IPS-15b (cell line): ENCODE results near the gene YPEL4.
"Not testable (repeated sequence)": the region's sequence is repeated elsewhere in the genome, so short reads cannot be mapped to it uniquely, and the experiment has no call there.

Experiments
- H3K27me3 ChIP-seq: one replicate; pipeline ENCODE4 v1.6.1; 2013; ENCODE audit warnings: low read length; ENCODE audit not compliant: control insufficient read depth, insufficient read depth
- H3K36me3 ChIP-seq: one replicate; pipeline ENCODE4 v1.6.1; 2013; ENCODE audit warnings: low read length; ENCODE audit not compliant: control insufficient read depth, insufficient read depth
- H3K4me1 ChIP-seq: one replicate; pipeline ENCODE4 v1.6.1; 2013; ENCODE audit warnings: mild to moderate bottlenecking, low read length; ENCODE audit not compliant: control insufficient read depth, insufficient read depth
- H3K4me3 ChIP-seq: one replicate; pipeline ENCODE4 v1.5.1; 2013; ENCODE audit warnings: low read depth, low read length
- H3K9ac ChIP-seq: one replicate; pipeline ENCODE4 v1.6.1; 2013; ENCODE audit warnings: low read depth, mild to moderate bottlenecking, low read length
- H3K9me3 ChIP-seq: one replicate; pipeline ENCODE4 v1.6.1; 2013; ENCODE audit warnings: mild to moderate bottlenecking, low read length; ENCODE audit not compliant: control insufficient read depth, insufficient read depth

Gene YPEL4

DNA sequence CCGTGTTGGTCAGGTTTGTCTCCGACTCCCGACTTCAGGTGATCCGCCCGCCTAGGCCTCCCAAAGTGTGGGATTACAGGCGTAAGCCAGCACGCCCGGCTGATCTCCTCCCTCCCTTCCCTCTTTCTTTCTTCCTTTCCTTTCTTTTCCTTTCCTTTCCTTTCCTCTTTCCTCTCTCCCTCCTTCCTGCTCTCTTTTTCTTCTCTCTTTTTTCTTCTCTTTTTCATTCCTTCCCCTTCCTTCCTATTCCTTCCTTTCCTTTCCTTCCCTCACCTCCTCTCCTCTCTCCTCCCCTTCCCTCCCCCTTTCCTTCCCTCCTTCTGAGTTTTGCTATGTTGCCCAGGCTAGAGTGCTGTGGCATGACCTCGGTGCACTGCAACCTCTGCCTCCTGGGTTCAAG is 14.3 kb upstream of the YPEL4 start:
- no peaks in the 10 kb centered on the region for H3K27me3 ChIP-seq
- no peak overlapping the region for H3K9ac ChIP-seq
- peaks cover 9% of the 10 kb centered on the region for H3K36me3 ChIP-seq
- no peaks in the 10 kb centered on the region for H3K9me3 ChIP-seq
- no peaks in the 10 kb centered on the region for H3K4me1 ChIP-seq
- H3K4me3 ChIP-seq, result no peak overlapping the region

- no peaks in the 10 kb centered on the region for H3K27me3 ChIP-seq
- H3K9me3 ChIP-seq, result no peaks in the 10 kb centered on the region
- H3K4me3 ChIP-seq, result no peak overlapping the region
- H3K9ac ChIP-seq, result no peak overlapping the region
- peaks cover 9% of the 10 kb centered on the region for H3K36me3 ChIP-seq
- no peaks in the 10 kb centered on the region for H3K4me1 ChIP-seq
Observed at GRCh38 chr11:57662893-57663292, 13.2 kb upstream of the YPEL4 start.

DNA sequence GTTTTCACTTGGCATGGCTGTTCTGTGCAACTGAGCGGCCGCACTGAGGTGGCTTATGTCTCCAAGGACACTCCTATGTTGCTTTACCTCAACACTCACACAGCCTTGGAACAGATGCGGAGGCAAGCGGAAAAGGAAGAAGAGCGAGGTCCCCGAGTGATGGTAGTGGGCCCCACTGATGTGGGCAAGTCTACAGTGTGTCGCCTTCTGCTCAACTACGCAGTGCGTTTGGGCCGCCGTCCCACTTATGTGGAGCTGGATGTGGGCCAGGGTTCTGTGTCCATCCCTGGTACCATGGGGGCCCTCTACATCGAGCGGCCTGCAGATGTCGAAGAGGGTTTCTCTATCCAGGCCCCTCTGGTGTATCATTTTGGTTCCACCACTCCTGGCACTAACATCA is 10.0 kb upstream of the YPEL4 start:
- Histone ChIP-seq H3K4me3 (no peak overlapping the region), H3K9ac (no peak overlapping the region), H3K27me3 (no peaks in the 10 kb centered on the region), H3K9me3 (no peaks in the 10 kb centered on the region), H3K4me1 (no peaks in the 10 kb centered on the region), H3K36me3 (peaks cover 9% of the 10 kb centered on the region)

DNA sequence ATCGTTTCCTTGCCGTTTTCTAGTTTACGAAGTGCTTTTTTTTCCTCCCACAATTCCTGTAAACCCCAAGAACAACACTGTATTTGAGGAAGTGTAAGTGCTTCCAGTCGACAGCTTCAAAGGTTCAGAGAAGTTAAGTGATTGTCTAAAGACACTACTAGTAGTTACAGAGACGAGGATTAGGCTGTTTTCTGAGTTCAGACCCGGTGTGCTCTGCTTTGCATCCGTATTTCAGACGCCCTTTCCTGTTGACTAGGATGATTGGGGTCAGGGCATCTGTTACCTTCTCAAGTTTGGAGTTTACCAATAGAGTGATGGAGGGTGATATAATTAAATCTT is 8.3 kb upstream of the YPEL4 start:
- peak overlapping the region; percentile 47 for H3K9ac ChIP-seq
- no peaks in the 10 kb centered on the region for H3K27me3 ChIP-seq
- H3K36me3 ChIP-seq, result peaks cover 9% of the 10 kb centered on the region
- no peaks in the 10 kb centered on the region for H3K9me3 ChIP-seq
- peaks cover 2% of the 10 kb centered on the region for H3K4me1 ChIP-seq
- peak overlapping the region; percentile 80 for H3K4me3 ChIP-seq

GRCh38 chr11:57657194-57658022 is 7.7 kb upstream of the YPEL4 start, which contains the start of gene CLP1:
Gene CLP1, plus strand, starts transcription at chr11:57657762. Its CDS starts 1,715 bp downstream, at chr11:57659477.
- Histone ChIP-seq H3K4me3 (peak within 1 kb of the TSS; percentile 80), H3K9me3 (no peaks in the 10 kb centered on the region), H3K9ac (peak within 1 kb of the TSS; percentile 47), H3K36me3 (peaks cover 9% of the 10 kb centered on the region), H3K4me1 (peaks cover 3% of the 10 kb centered on the region), H3K27me3 (no peaks in the 10 kb centered on the region)

DNA sequence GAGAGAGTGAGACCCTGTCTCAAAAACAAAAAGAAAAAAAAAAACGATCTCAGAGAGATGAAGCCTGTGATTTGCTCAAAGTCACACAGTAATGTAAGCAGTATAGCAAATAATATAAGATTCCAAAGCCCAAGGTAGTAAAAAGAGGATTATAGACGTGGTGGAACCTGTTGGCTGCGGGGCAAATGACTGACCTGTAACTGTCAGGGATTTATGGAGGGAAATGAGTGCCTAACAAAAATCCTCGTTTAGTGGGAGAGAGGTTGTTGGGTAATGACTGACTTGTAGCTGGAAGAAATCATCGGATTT is 7.1 kb upstream of the YPEL4 start:
- peaks cover 3% of the 10 kb centered on the region for H3K4me1 ChIP-seq
- H3K4me3 ChIP-seq, result peak overlapping the region; percentile 80
- H3K36me3 ChIP-seq, result peaks cover 9% of the 10 kb centered on the region
- no peak overlapping the region for H3K9ac ChIP-seq
- H3K9me3 ChIP-seq, result no peaks in the 10 kb centered on the region
- no peaks in the 10 kb centered on the region for H3K27me3 ChIP-seq

DNA sequence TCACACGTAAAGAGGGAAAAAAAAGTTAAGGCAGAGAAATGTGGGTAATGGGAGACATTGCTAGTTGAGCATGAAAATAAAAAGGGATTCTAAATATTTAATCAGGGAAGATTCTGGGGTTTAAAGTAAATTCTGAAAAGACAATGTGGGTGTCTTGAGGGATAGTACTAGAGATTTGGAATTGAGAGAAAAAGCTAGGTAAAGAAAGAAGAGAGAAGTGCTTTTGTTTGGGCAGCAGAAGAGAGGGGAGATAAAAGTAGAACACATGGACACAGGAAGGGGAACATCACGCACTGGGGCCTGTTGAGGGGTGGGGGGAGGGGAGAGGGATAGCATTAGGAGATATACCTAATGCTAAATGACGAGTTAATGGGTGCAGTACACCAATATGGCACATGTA is 3.5 kb upstream of the YPEL4 start:
- Histone ChIP-seq H3K4me3 (no peak overlapping the region), H3K9ac (no peak overlapping the region)

DNA sequence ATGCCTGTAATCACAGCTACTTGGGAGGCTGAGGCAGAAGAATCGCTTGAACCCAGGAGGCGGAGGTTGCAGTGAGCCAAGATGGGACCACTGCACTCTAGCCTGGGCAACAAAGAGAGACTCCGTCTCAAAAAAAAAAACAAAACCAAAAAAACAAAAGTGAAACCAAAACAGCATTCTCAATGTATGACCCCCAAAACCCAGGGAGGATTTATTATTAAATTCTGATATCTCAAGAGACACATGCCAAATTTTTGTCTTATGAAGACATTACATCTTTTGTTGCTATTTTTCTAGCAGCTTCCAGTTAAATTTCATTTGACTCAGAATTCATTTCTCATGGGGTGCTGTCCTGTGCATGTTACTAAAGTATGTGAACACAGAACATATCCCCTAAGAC is 3.0 kb upstream of the YPEL4 start:
- H3K27me3 ChIP-seq, result no peaks in the 10 kb centered on the region
- no peaks in the 10 kb centered on the region for H3K36me3 ChIP-seq
- H3K4me3 ChIP-seq, result no peak overlapping the region
- H3K9ac ChIP-seq, result no peak overlapping the region
- H3K9me3 ChIP-seq, result no peaks in the 10 kb centered on the region
- peaks cover 24% of the 10 kb centered on the region for H3K4me1 ChIP-seq

More for the DNA sequence above, 3.5 kb upstream of the YPEL4 start:
- Histone ChIP-seq H3K27me3 (no peaks in the 10 kb centered on the region), H3K9me3 (no peaks in the 10 kb centered on the region), H3K36me3 (no peaks in the 10 kb centered on the region), H3K4me1 (peaks cover 22% of the 10 kb centered on the region)

DNA sequence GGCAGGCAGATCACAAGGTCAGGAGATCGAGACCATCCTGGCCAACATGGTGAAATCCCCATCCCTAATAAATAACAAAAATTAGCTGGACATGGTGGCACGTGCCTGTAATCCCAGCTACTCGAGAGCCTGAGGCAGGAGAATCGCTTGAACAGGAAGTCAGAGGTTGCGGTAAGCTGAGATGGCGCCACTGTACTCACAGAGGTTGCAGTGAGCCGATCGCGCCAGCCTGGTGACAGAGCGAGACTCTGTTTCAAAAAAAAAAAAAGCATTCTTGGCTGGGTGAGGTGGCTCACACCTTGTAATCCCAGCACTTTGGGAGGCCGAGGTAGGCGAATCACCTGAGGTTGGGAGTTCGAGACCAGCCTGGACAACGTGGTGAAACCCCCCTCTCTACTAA is 2.5 kb upstream of the YPEL4 start:
- not testable (repeated sequence) for H3K4me3 ChIP-seq, H3K9ac ChIP-seq, H3K27me3 ChIP-seq, H3K36me3 ChIP-seq, H3K9me3 ChIP-seq
- peaks cover 24% of the 10 kb centered on the region for H3K4me1 ChIP-seq

- H3K9me3 ChIP-seq, result no peaks in the 10 kb centered on the region
- H3K36me3 ChIP-seq, result no peaks in the 10 kb centered on the region
- H3K4me1 ChIP-seq, result peaks cover 28% of the 10 kb centered on the region
- H3K4me3 ChIP-seq, result no peak overlapping the region
- H3K27me3 ChIP-seq, result no peaks in the 10 kb centered on the region
- H3K9ac ChIP-seq, result no peak overlapping the region
Observed at GRCh38 chr11:57651408-57651807, 1.7 kb upstream of the YPEL4 start.

DNA sequence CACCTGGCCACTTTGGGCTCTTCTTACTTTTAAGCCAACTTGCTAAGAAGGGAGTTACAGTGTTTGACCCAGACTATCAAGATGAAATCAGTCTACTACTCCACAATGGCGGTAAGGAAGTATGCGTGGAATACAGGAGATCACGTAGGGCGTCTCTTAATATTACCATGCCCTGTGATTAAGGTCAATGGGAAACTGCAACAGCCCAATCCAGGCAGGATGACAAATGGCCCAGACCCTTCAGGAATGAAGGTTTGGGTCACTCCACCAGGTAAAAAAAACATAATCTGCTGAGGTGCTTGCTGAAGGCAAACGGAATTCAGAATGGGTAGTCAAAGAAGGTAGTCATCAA is 1.0 kb upstream of the YPEL4 start:
- Histone ChIP-seq H3K36me3 (no peaks in the 10 kb centered on the region), H3K4me1 (peaks cover 34% of the 10 kb centered on the region), H3K9me3 (no peaks in the 10 kb centered on the region), H3K27me3 (no peaks in the 10 kb centered on the region), H3K9ac (no peak overlapping the region), H3K4me3 (no peak overlapping the region)

GRCh38 chr11:57648801-57649735 is 644 bp downstream of the YPEL4 start:
- no peaks in the 10 kb centered on the region for H3K27me3 ChIP-seq
- H3K9me3 ChIP-seq, result no peaks in the 10 kb centered on the region
- peaks cover 40% of the 10 kb centered on the region for H3K4me1 ChIP-seq
- peak overlapping the region; percentile 68 for H3K4me3 ChIP-seq
- H3K9ac ChIP-seq, result peak overlapping the region; percentile 50
- no peaks in the 10 kb centered on the region for H3K36me3 ChIP-seq
